OCI-M2 (cell line): Measurements from ENCODE around the gene KANTR.

Source experiments
- DNase-seq: peaks from one replicate; lab custom pipeline; 2025; ENCODE audit not compliant: unreplicated experiment; lab: John Stamatoyannopoulos, UW

The KANTR gene, protein sequence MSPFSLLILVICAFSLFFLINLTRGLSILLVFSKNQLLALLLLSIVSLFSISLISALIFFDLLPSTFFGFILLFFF

DNA sequence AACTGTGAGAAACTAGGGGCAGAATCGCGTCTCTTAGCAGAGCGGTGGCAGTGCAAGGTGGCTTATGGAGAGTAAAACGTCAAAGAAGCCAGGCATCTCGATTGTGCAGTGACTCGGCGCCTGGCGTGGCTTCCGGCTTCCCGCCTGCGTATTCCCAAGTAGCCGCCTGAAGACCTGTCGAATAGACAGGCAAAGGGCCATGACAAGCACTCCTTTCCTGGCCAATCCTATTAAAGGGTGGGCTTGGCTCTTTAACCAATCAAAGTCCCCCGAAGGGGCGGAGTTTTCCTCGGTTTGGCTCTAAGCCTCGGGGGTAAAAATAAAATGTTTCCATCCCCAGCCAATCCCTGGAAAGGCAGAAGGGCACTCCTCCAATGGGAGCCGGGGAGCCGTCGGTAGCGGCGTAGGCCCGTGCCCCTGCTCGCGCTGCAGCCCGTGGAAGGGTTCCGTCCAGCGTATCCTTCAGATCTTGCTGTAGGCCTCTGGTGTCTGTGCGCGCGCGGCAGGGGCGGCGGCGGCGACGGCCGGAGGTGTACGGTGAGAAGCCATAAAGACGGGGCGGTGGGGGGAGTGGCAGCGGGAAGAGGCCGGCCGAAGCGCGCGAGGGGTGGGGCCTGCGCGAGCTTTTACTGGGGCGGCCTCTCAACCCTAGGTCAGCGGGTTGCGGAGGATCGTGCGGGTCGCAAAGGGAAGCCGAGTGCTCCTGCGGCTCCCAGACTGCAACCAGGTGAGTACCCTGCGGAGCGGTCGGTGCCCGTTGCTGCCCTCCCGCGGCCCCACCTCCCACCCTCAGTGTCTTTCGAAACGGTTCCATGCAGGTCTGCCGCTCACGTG, at the start of gene KANTR:
Gene KANTR (plus strand): TSS at position 395 of the 834 bp plus-strand sequence. CDS start 30,131 bp downstream, outside the sequence.
- DNase-seq = peak; percentile 95

DNA sequence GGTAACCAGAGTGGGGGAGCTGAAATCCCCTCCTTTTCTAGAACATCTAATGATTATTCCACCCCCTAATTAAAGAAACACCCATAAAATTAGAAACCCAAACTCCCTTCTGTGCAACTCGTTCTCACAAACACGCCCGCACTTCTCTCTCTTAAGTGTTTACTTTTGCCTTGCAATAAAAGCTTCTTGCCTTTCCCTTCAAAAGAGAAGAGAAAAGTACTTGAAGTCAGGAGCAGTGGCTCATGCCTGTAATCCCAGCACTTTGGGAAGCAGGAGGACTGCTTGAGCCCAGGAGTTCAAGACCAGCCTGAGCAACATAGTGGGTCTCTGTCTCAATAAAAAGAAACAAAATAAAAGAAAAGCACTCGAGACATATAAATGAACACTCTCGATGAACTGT, 48.9 kb upstream of the KANTR start:
- no peak for DNase-seq

DNA sequence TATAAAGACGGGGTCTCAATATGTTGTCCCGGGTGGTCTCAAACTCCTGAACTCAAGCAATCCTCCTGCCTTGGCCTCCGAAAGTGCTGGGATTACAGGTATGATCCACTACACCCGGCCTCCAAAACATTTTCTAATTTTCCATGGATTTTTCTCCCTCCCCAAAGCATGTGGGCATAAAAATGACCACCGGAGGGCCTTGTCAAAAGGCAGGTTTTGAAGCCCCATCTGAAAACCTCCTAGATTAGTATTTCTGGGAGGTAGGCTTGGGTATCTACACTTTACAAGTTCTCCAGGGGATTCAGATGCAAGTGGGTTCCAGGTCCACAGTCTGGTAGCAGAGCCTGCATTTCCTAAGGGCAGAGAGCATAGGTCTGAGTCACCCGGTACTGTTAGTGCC, 46.7 kb upstream of the KANTR start:
- no peak for DNase-seq

DNA sequence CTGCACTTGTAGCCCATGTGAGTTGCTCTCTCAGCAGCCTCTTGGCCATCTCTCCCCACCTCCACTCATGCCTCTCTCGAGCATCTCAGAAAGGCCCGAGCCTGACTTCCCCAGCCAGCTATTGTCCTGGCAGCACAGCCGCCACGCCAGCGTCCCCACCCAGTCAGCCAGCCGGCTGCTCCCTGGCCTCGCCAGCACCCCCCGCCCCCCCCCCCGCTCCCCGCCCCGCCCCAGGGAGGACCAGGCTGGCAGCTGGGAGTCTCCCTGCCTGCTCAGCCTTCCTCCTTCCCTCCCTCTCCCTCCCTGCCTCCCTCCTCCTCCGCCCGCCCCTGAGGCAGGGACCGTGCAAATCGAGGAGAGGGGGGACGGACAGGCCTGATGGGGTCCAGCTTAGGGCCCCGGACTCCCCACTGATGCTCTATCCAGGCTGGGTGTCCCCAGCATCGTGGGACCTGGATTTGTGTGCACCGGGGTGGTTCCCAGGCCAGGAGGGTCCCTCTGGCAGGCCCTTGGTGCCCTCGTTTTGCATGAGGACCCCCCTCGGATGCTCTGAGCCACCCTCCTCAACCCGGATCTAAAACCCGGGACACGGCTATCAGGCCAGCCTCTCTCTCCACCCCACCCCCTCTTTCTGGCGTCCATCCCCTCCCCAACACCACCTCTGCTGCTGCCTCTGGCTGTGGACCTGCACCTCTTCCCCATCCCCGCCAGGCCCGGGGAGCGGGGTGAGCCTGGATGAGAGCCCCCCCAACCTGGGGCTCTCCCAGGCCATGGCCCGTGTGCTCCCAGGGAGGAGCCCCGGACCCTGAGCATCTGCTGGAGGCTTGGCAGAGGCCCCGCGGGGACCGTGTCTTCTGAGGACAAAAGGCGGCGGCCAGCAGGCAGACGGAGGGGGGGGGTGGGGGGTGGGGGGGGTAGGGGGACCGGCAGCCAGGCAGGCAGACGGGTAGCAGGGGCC, 45.5 kb upstream of the KANTR start, which contains the start of gene GPR173:
Gene GPR173 (plus strand): TSS at position 621 of the 958 bp plus-strand sequence. CDS start 27,833 bp downstream, outside the sequence.
- DNase-seq = no peak

DNA sequence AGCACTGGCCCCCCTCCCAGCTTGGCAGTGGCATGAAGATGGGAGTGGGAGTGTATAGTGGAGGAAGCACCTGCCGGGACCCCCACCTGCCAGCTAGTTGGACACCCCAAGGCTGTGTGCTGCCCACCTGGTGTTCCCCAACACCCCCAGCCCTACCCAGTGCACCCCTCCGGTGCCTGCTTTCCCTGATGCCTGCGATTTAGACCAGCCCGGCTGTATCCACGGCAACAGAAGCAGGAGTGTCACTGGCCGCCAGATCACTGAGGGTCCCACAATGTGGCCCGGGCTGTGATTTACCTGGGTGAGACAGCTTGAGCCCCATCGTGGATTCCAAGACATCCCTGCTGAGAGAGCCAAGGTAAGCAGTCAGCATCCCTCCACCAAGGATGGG, 44.8 kb upstream of the KANTR start:
- no peak for DNase-seq

DNA sequence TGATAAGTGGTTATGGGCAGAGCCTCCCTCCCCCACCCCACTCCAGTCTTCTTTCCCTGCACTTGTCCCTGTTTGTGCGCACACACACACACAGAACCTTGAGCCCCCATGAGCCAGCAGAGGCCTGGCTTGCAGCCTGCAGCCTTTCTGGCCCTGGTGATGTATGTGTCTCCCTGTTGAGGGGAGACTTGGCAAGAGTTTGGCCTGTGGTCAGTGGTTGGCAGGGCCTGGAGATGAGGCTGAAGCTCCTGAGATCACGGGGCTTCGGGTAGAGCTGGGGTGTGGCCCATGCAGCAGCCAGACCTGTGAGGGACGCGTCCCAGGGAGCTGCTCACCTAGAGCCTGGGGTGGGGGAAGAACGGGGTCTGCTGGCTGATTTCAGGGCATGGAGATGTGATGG, 43.1 kb upstream of the KANTR start:
- DNase-seq = no peak

DNA sequence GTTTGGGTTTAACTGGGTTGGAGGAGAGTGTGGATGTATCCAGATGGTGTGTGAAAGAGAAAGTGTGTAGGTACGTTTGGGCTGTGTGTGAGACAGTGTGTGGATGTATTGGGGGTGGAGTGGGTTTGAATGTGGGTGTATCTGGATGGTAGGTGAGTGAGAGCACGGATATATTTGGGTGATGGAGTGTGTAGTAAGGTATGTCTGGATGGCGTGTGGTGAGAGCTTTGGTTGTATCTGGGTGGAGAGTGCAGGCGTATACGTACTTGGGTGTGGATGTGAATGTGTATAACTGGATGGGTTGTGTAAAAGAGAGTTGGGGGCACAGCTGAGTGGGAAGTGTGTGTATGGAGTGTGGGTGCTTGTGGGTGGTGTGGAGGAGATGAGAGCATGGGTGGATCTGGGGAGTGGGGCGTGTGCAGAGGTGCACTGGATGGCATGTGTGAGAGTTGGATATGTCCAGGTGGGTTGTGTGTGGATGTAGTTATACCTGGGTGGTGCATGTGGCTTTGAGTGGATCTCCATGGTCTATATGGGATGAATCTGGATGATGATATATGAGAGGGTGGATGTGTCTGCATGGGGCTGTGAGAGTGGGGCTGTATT, 38.6 kb upstream of the KANTR start:
- no peak for DNase-seq

DNA sequence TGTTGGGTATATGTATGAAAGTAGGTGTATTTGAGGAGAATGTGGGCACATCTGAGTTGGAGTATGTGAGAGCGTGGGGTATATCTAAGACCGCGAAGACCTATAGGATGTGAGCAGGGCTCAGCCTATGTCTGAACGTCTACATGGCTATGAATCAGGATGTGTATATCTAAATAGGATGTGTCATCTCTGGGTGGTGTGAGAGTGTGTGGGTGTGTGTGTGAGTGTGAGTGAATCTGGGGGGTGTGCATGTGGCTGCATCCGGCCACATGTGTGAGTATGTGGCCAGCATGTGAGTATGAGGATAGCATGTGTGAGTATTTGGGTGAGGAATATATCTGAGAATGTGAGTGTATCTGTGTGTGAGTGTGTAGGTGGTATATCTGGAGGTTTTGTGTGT, 37.6 kb upstream of the KANTR start:
- no peak for DNase-seq

DNA sequence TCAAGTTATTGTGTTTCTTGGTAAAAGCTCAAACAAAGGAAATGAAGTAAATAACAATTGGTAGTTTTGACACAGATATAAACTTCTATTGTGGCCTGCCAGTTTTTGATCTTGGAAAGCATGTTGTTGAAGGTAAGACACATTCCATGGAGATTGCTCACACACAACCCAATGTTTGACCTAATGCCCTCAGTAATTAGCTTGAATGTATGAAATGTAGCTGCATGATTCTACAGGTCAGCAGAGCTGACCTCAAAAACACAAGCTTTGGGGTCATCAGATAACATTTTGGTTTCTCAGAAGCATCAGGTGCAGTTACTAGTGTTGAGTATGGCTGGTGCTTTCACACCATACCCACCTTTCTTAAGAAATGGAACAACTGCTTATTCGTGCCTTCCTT, 28.8 kb upstream of the KANTR start:
- no peak for DNase-seq

DNA sequence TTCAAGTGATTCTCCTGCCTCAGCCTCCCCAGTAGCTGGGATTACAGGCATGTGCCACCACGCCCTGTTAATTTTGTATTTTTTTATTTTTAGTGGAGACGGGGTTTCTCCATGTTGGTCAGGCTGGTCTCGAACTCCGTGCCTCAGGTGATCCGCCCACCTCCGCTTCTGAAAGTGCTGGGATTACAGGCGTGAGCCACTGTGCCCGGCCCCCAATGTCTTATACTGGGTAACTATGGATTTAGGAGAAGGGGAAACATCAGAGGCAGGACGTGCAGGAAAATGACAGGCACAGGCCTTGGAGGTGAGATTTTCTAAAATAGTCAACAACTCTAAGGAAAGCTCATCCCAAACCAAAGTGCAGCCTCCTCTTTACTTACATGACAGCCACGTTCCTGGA, 22.9 kb upstream of the KANTR start:
- no peak for DNase-seq

DNA sequence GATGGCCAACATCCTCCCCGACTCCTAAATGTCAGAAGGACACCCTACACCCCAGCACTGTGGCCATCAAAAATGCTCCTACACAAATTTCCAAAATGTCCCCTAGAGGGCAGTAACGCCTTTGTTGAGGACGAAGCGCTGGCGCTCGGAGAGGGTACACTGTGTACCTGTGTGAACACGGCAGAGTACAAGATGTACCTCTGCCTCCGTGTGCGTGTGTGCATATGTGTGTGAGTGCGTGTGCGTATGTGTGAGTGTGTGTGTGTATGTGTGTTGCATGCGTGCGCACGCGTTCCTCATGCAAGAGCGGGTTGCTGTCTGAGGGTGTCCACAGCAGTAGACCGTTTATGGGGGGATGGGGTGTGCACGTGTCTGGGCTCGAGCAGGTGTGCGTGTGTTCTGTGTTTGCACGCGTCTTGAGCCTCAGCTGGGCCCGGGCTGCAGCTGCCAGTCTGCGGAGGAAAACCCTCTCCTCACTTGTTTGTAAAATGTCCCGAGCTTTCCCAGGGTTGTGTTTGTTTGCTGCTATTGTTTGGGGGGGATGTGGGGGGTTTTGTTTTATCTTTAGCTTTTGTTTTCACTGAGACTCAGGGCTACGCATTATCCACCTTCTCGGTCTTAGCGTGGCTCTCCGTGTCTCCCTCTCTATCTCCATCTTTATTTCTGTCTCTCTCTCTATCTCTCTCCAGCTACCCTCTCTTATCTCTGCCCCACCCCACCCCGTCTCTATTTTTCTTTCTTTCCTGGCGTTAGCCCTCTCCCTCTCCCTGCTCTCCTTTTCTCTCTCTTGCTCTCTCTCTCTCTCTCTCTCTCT, 22.1 kb upstream of the KANTR start:
- peak; percentile 73 for DNase-seq

DNA sequence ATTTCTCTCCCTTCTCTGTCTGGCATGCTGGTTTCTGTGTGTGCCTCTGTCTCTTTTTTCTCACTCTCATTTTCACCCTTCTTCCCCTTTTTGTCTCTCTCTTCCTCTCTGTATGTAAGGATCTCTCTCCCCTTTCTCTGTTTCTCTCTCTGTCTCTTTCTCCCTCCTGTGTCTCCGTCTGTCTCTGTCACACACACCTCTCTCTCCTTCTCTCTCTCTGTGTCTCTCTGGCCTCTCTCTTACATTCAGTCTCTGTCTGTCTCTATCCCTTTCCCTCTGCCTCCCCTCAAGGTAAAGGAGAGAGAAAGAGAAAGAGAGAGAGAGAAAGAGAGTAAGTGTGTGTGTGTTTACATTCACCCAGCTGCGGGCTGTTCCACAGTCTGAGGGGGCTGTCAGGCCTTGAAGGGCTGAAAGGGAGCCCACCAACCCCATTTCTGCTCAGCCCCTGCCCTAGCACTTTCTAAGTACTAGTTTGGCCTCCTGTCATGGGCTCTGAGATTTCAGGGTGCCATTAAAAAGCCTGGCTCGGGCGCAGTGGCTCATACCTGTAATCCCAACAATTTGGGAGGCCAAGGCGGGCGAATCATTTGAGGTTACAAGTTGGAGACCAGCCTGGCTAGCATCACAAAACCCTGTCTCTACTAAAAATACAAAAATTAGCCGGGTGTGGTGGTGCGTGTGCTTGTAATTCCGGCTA, 21.4 kb upstream of the KANTR start:
- DNase-seq = no peak

DNA sequence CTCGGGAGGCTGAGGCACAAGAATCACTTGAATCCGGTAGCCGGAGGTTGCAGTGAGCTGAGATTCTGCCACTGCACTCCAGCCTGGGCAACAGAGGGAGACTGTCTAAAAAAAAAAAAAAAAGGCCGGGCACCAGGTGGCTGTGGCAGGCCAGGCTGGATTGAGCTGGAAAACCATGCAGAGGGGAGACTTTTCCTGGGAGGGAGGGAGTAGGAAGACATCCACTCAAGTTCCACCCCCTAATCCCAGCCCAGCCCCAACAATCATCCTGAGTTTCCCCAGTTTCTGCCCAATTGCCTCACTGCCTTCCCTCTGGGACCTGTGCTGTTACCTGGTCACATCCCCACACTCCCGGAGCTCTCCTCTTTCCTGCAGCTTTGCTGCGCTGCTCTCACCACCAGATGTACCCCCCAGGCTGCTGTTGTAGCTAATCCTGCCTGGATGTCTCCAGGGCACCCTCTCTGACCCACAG, 20.8 kb upstream of the KANTR start:
- no peak for DNase-seq

DNA sequence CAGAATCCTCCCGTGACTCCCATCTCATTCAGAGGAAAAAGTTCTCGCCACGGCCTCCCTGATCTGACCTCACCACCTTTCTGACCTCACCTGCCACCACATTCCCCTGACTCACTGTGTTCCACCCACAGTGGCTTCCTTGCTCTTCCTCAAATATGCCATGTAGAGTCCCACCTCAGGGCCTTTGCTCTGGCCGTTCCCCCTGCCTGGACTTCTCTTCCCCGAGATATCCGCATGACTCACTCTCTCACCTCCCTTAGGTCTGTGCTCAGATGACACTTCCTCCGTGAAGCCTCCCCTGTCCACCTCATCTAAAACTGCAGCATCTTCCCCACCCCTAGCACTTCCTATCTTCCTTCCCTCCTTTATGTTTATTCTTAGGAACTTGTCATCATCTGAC, 18.9 kb upstream of the KANTR start:
- DNase-seq = no peak

DNA sequence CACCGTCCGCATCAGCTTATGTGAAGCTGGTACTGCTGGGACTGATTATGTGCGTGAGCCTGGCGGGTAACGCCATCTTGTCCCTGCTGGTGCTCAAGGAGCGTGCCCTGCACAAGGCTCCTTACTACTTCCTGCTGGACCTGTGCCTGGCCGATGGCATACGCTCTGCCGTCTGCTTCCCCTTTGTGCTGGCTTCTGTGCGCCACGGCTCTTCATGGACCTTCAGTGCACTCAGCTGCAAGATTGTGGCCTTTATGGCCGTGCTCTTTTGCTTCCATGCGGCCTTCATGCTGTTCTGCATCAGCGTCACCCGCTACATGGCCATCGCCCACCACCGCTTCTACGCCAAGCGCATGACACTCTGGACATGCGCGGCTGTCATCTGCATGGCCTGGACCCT, 17.3 kb upstream of the KANTR start:
- DNase-seq = no peak

DNA sequence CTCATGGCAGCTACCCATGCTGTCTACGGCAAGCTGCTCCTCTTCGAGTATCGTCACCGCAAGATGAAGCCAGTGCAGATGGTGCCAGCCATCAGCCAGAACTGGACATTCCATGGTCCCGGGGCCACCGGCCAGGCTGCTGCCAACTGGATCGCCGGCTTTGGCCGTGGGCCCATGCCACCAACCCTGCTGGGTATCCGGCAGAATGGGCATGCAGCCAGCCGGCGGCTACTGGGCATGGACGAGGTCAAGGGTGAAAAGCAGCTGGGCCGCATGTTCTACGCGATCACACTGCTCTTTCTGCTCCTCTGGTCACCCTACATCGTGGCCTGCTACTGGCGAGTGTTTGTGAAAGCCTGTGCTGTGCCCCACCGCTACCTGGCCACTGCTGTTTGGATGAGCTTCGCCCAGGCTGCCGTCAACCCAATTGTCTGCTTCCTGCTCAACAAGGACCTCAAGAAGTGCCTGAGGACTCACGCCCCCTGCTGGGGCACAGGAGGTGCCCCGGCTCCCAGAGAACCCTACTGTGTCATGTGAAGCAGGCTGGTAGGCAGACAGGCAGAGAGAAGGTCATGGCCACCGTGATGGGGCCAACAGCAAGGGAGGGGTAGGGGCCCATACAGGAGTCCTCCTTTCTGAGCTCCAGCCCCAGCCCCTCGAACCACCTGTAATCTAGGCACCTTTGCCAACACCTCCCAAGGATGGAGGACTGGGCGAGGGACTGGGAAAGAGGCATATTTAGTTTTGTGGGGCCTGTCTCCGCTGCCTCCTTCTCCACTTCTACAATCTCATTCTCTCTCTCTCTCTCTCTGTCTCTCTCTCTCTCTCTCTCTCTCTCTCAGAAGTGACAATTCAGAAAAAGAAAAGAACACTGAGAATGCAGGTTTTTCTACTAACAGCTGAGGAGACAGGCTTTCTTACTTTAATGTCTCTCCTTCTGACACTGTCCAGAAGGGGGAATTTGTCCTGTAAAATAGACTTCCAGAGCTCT, 16.4 kb upstream of the KANTR start:
- no peak for DNase-seq

DNA sequence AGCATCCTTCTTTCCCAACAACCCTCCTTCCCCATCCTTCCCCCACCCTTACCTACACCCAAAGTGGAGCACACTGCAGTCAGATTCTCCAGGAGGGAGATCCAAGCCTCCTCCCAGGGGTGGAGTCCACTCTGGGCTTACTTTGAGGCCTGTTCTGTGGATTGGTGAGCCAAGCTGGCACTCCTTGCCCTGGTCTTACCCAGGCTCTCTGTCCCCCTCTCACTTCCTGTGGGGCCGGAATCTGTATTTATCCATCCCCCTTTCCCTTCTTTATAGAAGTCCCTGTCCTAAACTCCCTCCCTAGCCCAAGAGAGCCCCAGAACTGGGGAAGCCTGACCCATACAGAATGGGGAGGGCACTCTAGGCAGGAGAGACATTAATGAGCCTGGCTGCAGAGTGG, 15.0 kb upstream of the KANTR start:
- no peak for DNase-seq
